GM10266 (cell line): ENCODE results near the gene SPPL2B.
A peak's percentile ranks its signal among the peaks of the same experiment; 100 is the strongest.
"Not testable (repeated sequence)": the region's sequence is repeated elsewhere in the genome, so short reads cannot be mapped to it uniquely, and the experiment has no call there.

ENCODE experiments used
- DNase-seq: peaks from one replicate; pipeline ENCODE4 v3.0.0; 2012; ENCODE audit errors: extremely low spot score
- CTCF ChIP-seq: IDR thresholded peaks from 2 replicates; pipeline ENCODE4 v1.5.1; 2012; ENCODE audit warnings: mild to moderate bottlenecking, low read depth; ENCODE audit not compliant: control insufficient read depth, insufficient read depth; ENCODE audit errors: missing control alignments

The SPPL2B gene

GRCh38 chr19:2328401-2329148, at the start of gene SPPL2B, which contains the start of gene LSM7:
Gene SPPL2B (plus strand): TSS chr19:2328684. CDS start chr19:2328710, 26 bp downstream.
Gene LSM7 (minus strand): TSS chr19:2328586. CDS start chr19:2328566, 20 bp downstream.
- DNase-seq, result peak; percentile 99
- TF ChIP-seq CTCF, result no peak

- no peak for TF ChIP-seq CTCF
These were observed 47.7 kb upstream of the SPPL2B start for GRCh38 chr19:2280633-2281264.

GRCh38 chr19:2281265-2282061, 47.0 kb upstream of the SPPL2B start:
- DNase-seq, result not testable (repeated sequence)

More at GRCh38 chr19:2280633-2281264, 47.7 kb upstream of the SPPL2B start:
- DNase-seq, result no peak

GRCh38 chr19:2282062-2282861, 46.2 kb upstream of the SPPL2B start, which contains the start of gene PEAK3:
Gene PEAK3 (minus strand): TSS chr19:2282175. CDS start chr19:2280931, 1,244 bp downstream.
- DNase-seq, result peak; percentile 70
- TF ChIP-seq CTCF, result no peak

- TF ChIP-seq CTCF, result no peak
- no peak for DNase-seq
These were observed 45.6 kb upstream of the SPPL2B start for GRCh38 chr19:2282862-2283237.

- no peak for TF ChIP-seq CTCF
- no peak for DNase-seq
These were observed 44.5 kb upstream of the SPPL2B start for GRCh38 chr19:2283835-2284507.
